Right lobe of liver (tissue), 4 donors: Measurements from ENCODE around the gene TXNDC16.

Experiments used
- POLR2A ChIP-seq: fragments of 450-650 bp; IDR thresholded peaks from one replicate; pipeline ENCODE4 v1.6.1; 2017; ENCODE audit warnings: antibody characterized with exemption, mild to moderate bottlenecking
- TF ChIP-seq, protein P1 (sequence below), 4 donors: fragments of 200-600 bp in 3 of 4; fragments of 450-650 bp in 1 of 4; IDR thresholded peaks; one replicate each; pipeline versions ENCODE4 v1.5.1 to v1.8.0; 2016 to 2022; ENCODE audit warnings: antibody characterized with exemption in 4 of 4, mild to moderate bottlenecking in 2 of 4
- donor health status: DM: no; HTN: no; CAD: no.
- donor health status: DM: no; HTN: no; CAD: no.
- donor health status: DM: no; HTN: yes; CAD: no.

DNA sequence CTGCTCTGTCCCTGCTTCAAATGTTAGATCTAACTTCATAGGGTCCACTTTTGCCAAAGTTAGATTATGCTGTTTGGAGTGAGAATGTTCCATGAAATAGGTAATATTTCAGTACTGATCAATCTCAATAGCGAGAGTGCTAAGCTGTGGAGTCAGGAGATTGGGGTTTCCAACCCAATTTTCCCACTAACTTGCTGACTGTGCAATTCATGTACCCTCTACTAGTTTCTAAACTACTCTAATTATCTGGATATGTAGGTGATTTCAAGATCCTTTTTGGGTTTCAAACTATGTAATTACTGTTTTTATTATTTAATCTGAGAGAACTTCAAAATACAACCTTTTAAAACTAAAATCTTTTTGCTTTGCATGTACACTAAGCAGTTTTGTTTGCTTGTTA lies 46.3 kb upstream of the TXNDC16 start:
- TF ChIP-seq, protein P1, sequence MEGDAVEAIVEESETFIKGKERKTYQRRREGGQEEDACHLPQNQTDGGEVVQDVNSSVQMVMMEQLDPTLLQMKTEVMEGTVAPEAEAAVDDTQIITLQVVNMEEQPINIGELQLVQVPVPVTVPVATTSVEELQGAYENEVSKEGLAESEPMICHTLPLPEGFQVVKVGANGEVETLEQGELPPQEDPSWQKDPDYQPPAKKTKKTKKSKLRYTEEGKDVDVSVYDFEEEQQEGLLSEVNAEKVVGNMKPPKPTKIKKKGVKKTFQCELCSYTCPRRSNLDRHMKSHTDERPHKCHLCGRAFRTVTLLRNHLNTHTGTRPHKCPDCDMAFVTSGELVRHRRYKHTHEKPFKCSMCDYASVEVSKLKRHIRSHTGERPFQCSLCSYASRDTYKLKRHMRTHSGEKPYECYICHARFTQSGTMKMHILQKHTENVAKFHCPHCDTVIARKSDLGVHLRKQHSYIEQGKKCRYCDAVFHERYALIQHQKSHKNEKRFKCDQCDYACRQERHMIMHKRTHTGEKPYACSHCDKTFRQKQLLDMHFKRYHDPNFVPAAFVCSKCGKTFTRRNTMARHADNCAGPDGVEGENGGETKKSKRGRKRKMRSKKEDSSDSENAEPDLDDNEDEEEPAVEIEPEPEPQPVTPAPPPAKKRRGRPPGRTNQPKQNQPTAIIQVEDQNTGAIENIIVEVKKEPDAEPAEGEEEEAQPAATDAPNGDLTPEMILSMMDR (IDR thresholded peaks at IDR 0.05): no peak
- no peak for TF ChIP-seq POLR2A
